Measurements from ENCODE around the gene EPHB2.

DNA sequence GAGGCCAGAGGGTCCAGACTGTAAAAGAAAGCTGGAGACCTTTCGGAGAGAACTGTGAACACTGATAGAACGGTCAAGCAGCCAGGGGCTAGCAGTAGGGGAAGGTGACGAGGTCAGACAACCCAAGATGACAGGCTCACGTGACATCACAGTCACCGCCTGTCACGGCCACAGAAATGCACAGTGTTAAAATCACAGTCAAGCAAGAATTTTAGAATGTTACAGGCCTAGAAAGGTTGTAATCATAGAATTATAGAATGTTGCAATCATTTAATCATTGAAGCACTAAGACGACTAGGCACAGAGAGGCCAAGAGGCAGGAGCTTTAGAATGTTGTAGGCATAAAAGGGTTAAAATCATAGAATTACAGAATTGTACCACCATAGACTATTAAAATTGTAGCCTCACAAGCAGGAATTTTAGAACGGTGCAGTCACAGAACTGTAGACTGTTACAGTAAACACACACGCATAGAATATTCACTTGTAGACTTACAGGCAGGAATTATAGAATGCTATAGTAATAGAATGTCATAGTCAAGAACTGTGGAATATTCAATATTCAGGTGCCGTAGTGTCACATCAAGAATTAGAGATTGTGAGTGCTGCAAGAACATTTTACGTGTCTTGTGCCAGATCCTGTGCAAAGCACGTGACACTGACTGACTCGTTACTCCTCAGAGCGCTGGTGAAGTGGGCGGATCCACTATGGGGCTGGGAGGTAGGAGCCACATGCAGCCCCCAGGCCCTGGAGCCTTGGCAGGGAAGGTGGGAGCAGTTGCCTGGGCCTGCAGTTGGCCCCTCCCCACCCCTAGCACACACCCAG lies 118.1 kb downstream of the EPHB2 start:
- TF ChIP-seq, protein P1, sequence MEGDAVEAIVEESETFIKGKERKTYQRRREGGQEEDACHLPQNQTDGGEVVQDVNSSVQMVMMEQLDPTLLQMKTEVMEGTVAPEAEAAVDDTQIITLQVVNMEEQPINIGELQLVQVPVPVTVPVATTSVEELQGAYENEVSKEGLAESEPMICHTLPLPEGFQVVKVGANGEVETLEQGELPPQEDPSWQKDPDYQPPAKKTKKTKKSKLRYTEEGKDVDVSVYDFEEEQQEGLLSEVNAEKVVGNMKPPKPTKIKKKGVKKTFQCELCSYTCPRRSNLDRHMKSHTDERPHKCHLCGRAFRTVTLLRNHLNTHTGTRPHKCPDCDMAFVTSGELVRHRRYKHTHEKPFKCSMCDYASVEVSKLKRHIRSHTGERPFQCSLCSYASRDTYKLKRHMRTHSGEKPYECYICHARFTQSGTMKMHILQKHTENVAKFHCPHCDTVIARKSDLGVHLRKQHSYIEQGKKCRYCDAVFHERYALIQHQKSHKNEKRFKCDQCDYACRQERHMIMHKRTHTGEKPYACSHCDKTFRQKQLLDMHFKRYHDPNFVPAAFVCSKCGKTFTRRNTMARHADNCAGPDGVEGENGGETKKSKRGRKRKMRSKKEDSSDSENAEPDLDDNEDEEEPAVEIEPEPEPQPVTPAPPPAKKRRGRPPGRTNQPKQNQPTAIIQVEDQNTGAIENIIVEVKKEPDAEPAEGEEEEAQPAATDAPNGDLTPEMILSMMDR (IDR thresholded peaks at IDR 0.05): no peak
- TF ChIP-seq EZH2 (IDR thresholded peaks at IDR 0.05; ENCODE audit: borderline replicate concordance, insufficient read depth, low read depth, low read length, poor library complexity, severe bottlenecking): no peak

Data from B cell (primary cell).